Neural cell (in vitro differentiated cells): ENCODE measurements around the gene CPA3. TPM values are rescaled to one million over a fixed set of nuclear protein-coding genes. Genes with fewer than 3 reads are reported as not detected.

Experiments
- H2AFZ ChIP-seq: fragments of 200-600, 300-800 bp; sonication (generic), shearing (Covaris generic); 2 replicates; pipeline ENCODE4 v1.6.0; 2014; ENCODE audit warnings: low read depth, mild to moderate bottlenecking, antibody characterized with exemption, low read length, moderate library complexity
- H3F3A ChIP-seq: fragments of 200-600 bp; shearing (Covaris generic); 2 replicates; pipeline ENCODE4 v1.6.1; 2016; ENCODE audit warnings: mild to moderate bottlenecking, moderate library complexity, mixed read lengths, antibody characterized with exemption, low read length; ENCODE audit not compliant: insufficient read depth, poor library complexity, severe bottlenecking
- H3K27ac ChIP-seq: fragments of 200-600, 300-800 bp; sonication (generic), shearing (Covaris generic); 2 replicates; pipeline ENCODE4 v1.5.1; 2014; ENCODE audit warnings: mild to moderate bottlenecking, low read length, moderate library complexity
- H3K27me3 ChIP-seq: fragments of 300-800, 200-600 bp; sonication (generic), shearing (Covaris generic); 2 replicates; pipeline ENCODE4 v1.6.0; 2014; ENCODE audit warnings: mild to moderate bottlenecking, low read depth, low read length, moderate library complexity; ENCODE audit not compliant: insufficient read depth
- H3K36me3 ChIP-seq: fragments of 300-800, 200-600 bp; sonication (generic), shearing (Covaris generic); 2 replicates; pipeline ENCODE4 v1.5.1; 2014; ENCODE audit warnings: mild to moderate bottlenecking, antibody characterized with exemption, low read length, moderate library complexity; ENCODE audit not compliant: insufficient read depth
- H3K4me2 ChIP-seq: fragments of 300-800, 200-600 bp; sonication (generic), shearing (Covaris generic); 2 replicates; pipeline ENCODE4 v1.6.0; 2014; ENCODE audit warnings: mild to moderate bottlenecking, low read length
- H3K4me3 ChIP-seq: fragments of 300-800, 200-600 bp; sonication (generic), shearing (Covaris generic); 2 replicates; pipeline ENCODE4 v1.5.1; 2014; ENCODE audit warnings: mild to moderate bottlenecking, low read length, moderate library complexity
- H3K79me2 ChIP-seq: fragments of 200-600 bp; shearing (Covaris generic); replicated peaks from 2 replicates; pipeline ENCODE4 v1.6.0; 2014; ENCODE audit warnings: mild to moderate bottlenecking, low read length, moderate library complexity; ENCODE audit not compliant: insufficient read depth
- H3K9ac ChIP-seq: fragments of 300-800, 200-600 bp; sonication (generic), shearing (Covaris generic); 2 replicates; pipeline ENCODE4 v1.6.1; 2016; ENCODE audit warnings: mild to moderate bottlenecking, low read length, mixed read lengths
- H3K9me2 ChIP-seq: fragments of 200-600 bp; shearing (Covaris generic); 2 replicates; pipeline ENCODE4 v1.6.1; 2016; ENCODE audit warnings: mild to moderate bottlenecking, low read length, mixed read lengths; ENCODE audit not compliant: insufficient read depth
- H3K9me3 ChIP-seq: fragments of 200-600, 300-800 bp; sonication (generic), shearing (Covaris generic); 2 replicates; pipeline ENCODE4 v1.6.1; 2016; ENCODE audit warnings: mild to moderate bottlenecking, mixed run types, low read length, moderate library complexity, mixed read lengths
- H4K20me1 ChIP-seq: fragments of 200-600 bp; shearing (Covaris generic); 2 replicates; pipeline ENCODE4 v1.6.1; 2016; ENCODE audit warnings: mild to moderate bottlenecking, mixed run types; ENCODE audit not compliant: insufficient read depth
- EP300 ChIP-seq: fragments of 450-650 bp; conservative IDR thresholded peaks from 2 replicates; pipeline ENCODE4 v1.6.1; 2014; ENCODE audit warnings: antibody characterized with exemption, mild to moderate bottlenecking, moderate library complexity; ENCODE audit not compliant: poor library complexity, severe bottlenecking
- EZH2 ChIP-seq: fragments of 200-600, 300-800 bp; shearing (Covaris generic), sonication (generic); IDR thresholded peaks from 2 replicates; pipeline ENCODE4 v1.6.1; 2014; ENCODE audit warnings: antibody characterized with exemption, low read length, borderline replicate concordance, mild to moderate bottlenecking; ENCODE audit not compliant: insufficient read depth, poor library complexity, severe bottlenecking
- MXI1 ChIP-seq: fragments of 450-650 bp; conservative IDR thresholded peaks from 2 replicates; pipeline ENCODE4 v1.6.1; 2014; ENCODE audit warnings: antibody characterized with exemption, mild to moderate bottlenecking; ENCODE audit not compliant: poor library complexity, severe bottlenecking
- POLR2AphosphoS5 ChIP-seq: IDR thresholded peaks from 2 replicates; pipeline ENCODE4 v1.6.1; 2012
- RAD21 ChIP-seq: fragments of 450-650 bp; conservative IDR thresholded peaks from 2 replicates; pipeline ENCODE4 v1.6.1; 2014; ENCODE audit warnings: antibody characterized with exemption, mild to moderate bottlenecking, moderate library complexity
- SMC3 ChIP-seq: fragments of 450-650 bp; conservative IDR thresholded peaks from 2 replicates; pipeline ENCODE4 v1.6.1; 2014; ENCODE audit warnings: antibody characterized with exemption, mild to moderate bottlenecking, moderate library complexity; ENCODE audit not compliant: poor library complexity
- TAF1 ChIP-seq: IDR thresholded peaks from 2 replicates; pipeline ENCODE4 v1.6.1; 2012; ENCODE audit warnings: low read depth
- polyA plus RNA-seq: library from polyadenylated mRNA; depleted of rRNA; stranded (reverse); fragments of >200 nt; gene quantifications from 2 replicates; pipeline ENCODE4 v1.2.3, GENCODE V29; 2014
- TF ChIP-seq, protein P1 (sequence below): fragments of 450-650 bp; IDR thresholded peaks from 2 replicates; pipeline ENCODE4 v1.5.1; 2014; ENCODE audit warnings: antibody characterized with exemption, mild to moderate bottlenecking, moderate library complexity; ENCODE audit not compliant: poor library complexity, severe bottlenecking
- TF ChIP-seq, protein P2 (sequence below): IDR thresholded peaks from 2 replicates; pipeline ENCODE4 v1.6.1; 2012; ENCODE audit warnings: borderline replicate concordance

Gene CPA3
- polyA plus RNA-seq, 1 donor from 2014 or later = not detected

DNA sequence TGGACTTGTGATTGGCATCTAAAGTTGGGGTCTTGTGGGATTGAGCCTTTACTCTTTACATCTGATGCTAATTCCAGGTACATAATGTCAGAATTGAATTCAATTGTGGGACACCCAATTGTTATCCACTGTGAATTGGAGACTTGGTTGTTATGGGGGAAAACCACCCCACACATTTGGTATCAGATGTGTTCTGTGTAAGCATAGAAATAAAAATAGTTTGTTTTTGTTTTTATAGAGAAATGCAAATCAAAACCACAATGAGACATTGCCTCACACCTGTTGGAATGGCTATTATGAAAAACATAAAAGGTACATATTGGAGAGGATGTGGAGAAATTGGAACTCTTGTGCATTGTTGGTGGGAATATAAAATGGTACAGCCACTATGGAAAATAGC lies 58.5 kb downstream of the CPA3 start:
- H3K9ac ChIP-seq = no peak overlapping the region
- H3K4me3 ChIP-seq = no peak overlapping the region
- H2AFZ ChIP-seq = no peak overlapping the region
- H3K4me2 ChIP-seq = no peak overlapping the region
- TF ChIP-seq TAF1 (no peak), MXI1 (no peak), SMC3 (no peak), RAD21 (no peak), EP300 (no peak), POLR2AphosphoS5 (no peak)
- TF ChIP-seq, protein P1, sequence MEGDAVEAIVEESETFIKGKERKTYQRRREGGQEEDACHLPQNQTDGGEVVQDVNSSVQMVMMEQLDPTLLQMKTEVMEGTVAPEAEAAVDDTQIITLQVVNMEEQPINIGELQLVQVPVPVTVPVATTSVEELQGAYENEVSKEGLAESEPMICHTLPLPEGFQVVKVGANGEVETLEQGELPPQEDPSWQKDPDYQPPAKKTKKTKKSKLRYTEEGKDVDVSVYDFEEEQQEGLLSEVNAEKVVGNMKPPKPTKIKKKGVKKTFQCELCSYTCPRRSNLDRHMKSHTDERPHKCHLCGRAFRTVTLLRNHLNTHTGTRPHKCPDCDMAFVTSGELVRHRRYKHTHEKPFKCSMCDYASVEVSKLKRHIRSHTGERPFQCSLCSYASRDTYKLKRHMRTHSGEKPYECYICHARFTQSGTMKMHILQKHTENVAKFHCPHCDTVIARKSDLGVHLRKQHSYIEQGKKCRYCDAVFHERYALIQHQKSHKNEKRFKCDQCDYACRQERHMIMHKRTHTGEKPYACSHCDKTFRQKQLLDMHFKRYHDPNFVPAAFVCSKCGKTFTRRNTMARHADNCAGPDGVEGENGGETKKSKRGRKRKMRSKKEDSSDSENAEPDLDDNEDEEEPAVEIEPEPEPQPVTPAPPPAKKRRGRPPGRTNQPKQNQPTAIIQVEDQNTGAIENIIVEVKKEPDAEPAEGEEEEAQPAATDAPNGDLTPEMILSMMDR = no peak
- TF ChIP-seq, protein P2, sequence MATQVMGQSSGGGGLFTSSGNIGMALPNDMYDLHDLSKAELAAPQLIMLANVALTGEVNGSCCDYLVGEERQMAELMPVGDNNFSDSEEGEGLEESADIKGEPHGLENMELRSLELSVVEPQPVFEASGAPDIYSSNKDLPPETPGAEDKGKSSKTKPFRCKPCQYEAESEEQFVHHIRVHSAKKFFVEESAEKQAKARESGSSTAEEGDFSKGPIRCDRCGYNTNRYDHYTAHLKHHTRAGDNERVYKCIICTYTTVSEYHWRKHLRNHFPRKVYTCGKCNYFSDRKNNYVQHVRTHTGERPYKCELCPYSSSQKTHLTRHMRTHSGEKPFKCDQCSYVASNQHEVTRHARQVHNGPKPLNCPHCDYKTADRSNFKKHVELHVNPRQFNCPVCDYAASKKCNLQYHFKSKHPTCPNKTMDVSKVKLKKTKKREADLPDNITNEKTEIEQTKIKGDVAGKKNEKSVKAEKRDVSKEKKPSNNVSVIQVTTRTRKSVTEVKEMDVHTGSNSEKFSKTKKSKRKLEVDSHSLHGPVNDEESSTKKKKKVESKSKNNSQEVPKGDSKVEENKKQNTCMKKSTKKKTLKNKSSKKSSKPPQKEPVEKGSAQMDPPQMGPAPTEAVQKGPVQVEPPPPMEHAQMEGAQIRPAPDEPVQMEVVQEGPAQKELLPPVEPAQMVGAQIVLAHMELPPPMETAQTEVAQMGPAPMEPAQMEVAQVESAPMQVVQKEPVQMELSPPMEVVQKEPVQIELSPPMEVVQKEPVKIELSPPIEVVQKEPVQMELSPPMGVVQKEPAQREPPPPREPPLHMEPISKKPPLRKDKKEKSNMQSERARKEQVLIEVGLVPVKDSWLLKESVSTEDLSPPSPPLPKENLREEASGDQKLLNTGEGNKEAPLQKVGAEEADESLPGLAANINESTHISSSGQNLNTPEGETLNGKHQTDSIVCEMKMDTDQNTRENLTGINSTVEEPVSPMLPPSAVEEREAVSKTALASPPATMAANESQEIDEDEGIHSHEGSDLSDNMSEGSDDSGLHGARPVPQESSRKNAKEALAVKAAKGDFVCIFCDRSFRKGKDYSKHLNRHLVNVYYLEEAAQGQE = no peak
- no peaks in the 10 kb centered on the region for H3K79me2 ChIP-seq
- H3K36me3 ChIP-seq = no peaks in the 10 kb centered on the region
- H4K20me1 ChIP-seq = no peaks in the 10 kb centered on the region
- H3K27me3 ChIP-seq = no peaks in the 10 kb centered on the region
- no peak overlapping the region for H3K27ac ChIP-seq
- no peaks in the 10 kb centered on the region for H3F3A ChIP-seq
- no peaks in the 10 kb centered on the region for H3K9me2 ChIP-seq
- no peaks in the 10 kb centered on the region for H3K9me3 ChIP-seq

DNA sequence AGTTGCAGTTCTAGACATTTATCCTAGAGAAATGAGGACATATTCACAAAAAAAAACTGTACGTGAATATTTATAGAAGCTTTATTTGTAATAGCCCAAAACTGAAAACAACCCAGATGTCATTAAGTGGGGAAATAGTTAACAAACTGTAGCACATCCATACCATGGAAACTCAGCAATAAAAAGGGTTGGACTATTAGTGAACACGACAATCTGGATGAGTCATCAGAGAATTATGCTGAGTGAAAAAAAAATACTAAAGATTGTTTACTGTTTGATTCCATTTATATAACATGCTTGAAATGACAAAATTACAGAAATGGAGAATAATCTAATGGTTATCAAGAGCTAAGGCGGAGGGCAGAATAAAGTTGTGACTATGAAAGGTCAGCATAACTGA lies 59.5 kb downstream of the CPA3 start:
- Histone ChIP-seq H3K9me3 (no peaks in the 10 kb centered on the region), H2AFZ (no peak overlapping the region), H4K20me1 (no peaks in the 10 kb centered on the region), H3K4me2 (no peak overlapping the region), H3K4me3 (no peak overlapping the region), H3K27ac (no peak overlapping the region), H3K9ac (no peak overlapping the region), H3K36me3 (no peaks in the 10 kb centered on the region), H3F3A (no peaks in the 10 kb centered on the region), H3K9me2 (no peaks in the 10 kb centered on the region), H3K79me2 (no peaks in the 10 kb centered on the region), H3K27me3 (no peaks in the 10 kb centered on the region)
- TF ChIP-seq EZH2 (no peak), SMC3 (no peak), POLR2AphosphoS5 (no peak), TAF1 (no peak), EP300 (no peak), MXI1 (no peak), RAD21 (no peak)
- TF ChIP-seq, protein P2 = no peak
- TF ChIP-seq, protein P1 = no peak
